HK-2 (cell line): ENCODE data around the gene PHACTR3.

Experiments
- DNase-seq: peaks from one replicate; pipeline ENCODE4 v3.0.0-alpha.2; 2018; ENCODE audit not compliant: unreplicated experiment

PHACTR3 gene

DNA sequence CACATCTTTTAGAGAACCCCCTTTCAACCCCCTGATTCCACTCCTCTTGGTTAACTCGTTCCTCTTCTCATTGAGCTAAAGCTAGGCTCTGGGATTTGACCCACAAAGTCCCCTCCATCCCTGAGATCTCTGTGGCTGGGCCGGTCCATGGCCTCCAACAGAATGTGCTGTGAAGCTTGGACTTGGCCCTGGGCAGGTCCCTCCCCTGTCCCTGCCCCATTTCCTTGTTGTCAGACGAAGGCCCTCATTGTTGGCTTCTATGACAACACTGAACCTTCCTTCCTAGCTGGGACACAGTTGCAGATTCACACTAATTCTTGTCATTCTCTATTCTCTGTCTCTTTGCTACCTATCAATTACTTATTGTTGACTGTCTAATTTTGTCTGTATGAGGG is 173.0 kb downstream of the PHACTR3 start:
- no peak for DNase-seq

DNA sequence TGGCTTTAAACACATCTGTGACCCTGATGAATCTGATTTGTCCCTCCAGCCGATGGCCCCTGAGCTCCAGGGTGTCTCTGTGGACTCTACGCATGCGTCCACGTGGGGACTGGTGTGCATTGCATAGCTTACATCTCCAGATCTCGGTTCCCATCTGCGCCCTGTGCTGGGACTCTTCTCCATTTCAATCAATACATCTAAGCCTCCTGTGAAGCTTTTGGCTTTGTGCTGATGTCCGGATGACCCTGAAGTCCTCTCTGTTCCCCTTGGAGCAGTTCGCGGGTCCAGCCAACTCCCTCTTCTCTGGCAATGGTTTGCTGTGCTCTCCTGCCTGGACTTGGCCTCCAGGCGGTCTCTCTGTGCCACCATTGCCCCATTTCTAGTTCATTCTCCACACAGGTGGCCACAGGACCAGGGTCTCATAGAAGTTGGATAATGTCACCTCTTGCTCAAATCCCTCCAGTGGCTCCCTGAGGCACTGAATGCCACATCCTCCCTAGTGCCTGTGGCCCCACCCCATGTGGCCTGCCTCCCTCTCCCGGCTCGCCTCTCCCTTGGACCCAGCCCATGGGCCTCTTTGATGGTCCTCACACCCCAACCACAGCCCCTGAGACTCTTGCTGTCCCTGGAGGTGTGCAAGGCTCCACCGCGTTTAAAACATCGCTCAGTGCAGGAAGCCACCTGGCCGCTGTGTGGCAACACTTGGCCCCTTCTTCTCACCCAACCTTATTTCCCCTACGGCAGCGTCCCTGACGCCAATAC is 173.7 kb downstream of the PHACTR3 start:
- DNase-seq: no peak

GRCh38 chr20:59778615-59779200 is 174.4 kb downstream of the PHACTR3 start:
- DNase-seq: no peak

DNA sequence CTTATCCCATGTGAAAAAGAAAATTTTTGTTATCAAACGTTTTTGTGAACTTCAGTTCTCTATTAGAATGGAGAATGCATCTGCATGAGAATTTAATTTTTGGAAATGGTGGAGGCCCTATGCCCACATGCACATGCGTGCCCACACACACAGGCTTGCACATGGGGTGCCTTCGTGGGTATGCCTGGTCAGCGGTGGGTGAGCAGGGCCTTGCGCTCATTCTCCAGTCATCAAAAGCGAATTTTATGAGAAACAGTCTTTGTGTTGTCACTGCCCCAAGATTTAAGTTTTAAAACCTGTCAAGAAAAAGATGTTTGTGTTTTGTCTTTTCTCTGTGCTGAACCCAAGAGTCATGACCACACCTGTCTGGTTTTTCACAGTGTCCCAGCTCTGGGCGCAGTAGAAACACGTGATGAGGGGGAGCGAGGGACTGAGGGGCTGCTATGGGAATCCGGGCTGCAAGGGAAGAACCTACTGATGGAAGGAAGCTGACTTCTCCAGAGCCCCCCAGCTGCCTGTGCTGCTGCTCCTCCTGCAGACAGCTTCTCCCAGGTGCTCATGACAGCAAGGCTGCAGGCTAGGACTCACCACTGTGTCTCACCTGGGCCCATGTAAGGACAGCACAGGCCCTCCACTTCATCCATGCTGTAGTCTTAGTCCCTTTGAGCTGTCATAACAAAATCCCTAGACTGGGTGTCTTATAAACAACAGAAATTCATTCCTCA is 175.5 kb downstream of the PHACTR3 start:
- DNase-seq: no peak

GRCh38 chr20:59780494-59781185 is 176.3 kb downstream of the PHACTR3 start:
- no peak for DNase-seq

DNA sequence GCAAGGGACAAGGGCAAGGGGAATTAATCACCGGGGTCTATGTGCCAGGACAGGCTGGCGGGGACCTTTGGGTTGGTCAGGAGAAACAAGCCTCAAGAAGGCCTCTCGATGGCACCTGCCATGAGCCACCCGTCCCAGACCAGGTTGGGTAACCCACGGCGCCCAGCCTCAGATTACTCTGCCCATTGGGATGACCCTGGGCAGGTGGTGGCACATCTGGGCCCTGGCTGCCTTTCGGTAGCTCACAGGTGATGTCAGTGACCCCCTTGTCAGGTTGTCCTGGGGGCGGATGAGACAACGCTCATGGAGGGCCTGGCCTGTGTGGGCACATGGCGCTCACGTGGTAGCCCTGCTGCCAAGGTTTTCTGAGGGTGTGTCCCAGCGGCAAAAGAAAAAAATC is 176.9 kb downstream of the PHACTR3 start:
- no peak for DNase-seq

- DNase-seq: peak; percentile 63
These were observed 178.8 kb downstream of the PHACTR3 start for GRCh38 chr20:59782986-59783640.

DNA sequence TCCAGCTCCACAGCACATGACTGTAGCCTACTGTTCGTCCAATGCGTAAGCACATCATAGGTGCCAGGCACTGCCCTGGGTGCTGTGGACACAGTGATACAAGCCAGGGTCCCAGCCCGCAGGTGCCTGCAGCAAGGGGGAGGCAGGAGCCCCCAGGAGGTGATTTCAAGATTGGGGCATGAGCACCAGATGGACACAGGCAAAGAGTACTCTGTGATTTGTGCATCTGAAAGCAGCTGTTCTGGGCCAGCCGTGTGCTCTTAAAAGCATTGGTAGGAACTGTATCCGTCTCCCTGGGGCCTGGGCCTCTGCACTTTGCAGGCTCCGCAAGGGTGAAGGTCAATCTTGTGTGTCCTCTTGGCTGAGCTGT is 179.3 kb downstream of the PHACTR3 start:
- DNase-seq: no peak

GRCh38 chr20:59784365-59784764 is 180.0 kb downstream of the PHACTR3 start:
- DNase-seq: no peak

- DNase-seq: no peak
These were observed 180.7 kb downstream of the PHACTR3 start for GRCh38 chr20:59784791-59785668.

DNA sequence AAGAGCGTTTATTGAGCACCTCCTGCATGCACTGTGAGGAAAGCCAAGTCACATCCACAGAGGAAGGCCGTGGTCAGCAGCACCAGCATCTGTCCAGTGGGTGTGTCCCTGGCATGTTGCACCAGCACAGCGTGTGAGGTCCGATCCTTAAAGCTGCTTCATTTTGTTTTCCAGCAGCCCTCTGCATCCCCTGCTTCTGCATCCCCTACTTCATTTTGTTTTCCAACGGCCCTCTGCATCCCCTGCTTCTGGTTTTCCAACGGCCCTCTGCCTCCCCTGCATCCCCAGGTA is 181.3 kb downstream of the PHACTR3 start:
- no peak for DNase-seq

GRCh38 chr20:59785986-59786795 is 181.9 kb downstream of the PHACTR3 start:
- no peak for DNase-seq

GRCh38 chr20:59786801-59787537 is 182.6 kb downstream of the PHACTR3 start:
- no peak for DNase-seq

- no peak for DNase-seq
These were observed 183.2 kb downstream of the PHACTR3 start for GRCh38 chr20:59787538-59787890.

- DNase-seq: no peak
These were observed 183.9 kb downstream of the PHACTR3 start for GRCh38 chr20:59788196-59788735.

DNA sequence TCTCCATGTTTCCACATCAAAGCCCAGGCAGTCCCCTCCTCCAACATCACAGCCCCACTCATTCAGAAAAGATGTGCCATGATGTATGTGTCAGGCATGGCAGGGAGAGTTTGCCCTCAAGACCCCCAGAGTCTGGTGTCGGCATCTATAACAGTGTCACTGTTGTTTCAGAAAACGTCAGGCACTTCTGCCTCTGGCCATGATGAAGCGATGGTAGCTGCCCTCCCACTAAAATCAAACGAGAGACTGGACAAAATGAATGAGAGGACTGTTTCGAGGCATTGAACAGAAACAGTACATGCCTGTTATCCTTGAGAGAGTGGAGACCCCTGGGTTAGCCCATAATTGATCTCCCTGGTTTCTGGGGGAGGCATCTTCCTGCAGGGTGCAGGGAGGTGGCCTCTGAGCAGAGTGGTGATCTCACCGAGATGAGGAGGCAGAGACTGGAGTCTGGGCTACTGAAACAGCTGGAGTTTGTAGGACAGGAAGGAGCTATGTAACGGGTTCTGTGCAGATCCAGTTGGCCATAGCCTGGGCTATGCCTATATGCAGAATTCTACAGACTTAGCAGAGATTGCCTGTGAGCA is 184.6 kb downstream of the PHACTR3 start:
- DNase-seq: no peak

- no peak for DNase-seq
These were observed 185.3 kb downstream of the PHACTR3 start for GRCh38 chr20:59789686-59790085.

DNA sequence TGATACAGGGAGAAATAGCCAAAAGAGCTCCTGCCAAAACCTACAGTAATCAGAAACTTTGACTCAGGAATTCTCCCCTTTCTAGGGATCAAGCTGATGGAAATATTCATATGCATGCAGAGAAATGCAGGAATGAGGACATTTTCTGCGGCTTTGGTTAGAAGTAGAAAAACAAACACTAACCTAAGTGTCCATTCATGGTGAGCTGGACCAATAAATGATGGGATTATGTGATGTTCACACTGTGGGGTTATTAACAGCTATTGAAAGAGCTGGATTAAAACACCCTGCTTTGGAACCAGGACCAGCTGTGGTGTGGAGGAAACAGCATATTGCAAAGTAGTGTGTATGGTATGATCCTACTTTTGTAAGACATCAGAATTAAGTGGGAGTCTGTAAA is 186.0 kb downstream of the PHACTR3 start:
- DNase-seq: no peak

DNA sequence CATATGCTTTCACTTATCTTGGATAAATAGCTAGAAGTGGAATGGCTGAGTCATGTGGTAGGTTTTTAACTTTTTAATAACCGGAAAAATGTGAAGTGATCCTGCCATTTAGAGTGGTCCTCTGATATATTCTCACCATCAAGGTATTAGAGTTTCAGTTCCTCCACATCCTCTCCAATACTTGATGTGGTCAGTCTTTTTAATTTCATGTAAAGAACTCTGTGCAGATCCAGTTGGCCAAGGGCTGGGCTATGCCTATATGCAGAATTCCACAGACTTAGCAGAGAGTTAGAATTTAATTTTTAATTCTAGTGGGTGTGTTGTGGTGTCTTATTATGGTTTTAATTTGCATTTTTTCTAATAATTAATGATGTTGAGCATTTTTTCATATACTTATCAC is 188.0 kb downstream of the PHACTR3 start:
- DNase-seq: no peak
